ENCODE measurements around the gene FNBP1L. TPM values are rescaled to one million over a fixed set of nuclear protein-coding genes. Genes with fewer than 3 reads are reported as not detected.
A peak's percentile ranks its signal among the peaks of the same experiment; 100 is the strongest.

FNBP1L gene
- total and polyA plus RNA-seq, 9 of the 15 experiments (the other 6 are each of a cell fraction or from before 2014, with no cell fraction given): 1.4 to 6.9 (median 5.9) TPM

DNA sequence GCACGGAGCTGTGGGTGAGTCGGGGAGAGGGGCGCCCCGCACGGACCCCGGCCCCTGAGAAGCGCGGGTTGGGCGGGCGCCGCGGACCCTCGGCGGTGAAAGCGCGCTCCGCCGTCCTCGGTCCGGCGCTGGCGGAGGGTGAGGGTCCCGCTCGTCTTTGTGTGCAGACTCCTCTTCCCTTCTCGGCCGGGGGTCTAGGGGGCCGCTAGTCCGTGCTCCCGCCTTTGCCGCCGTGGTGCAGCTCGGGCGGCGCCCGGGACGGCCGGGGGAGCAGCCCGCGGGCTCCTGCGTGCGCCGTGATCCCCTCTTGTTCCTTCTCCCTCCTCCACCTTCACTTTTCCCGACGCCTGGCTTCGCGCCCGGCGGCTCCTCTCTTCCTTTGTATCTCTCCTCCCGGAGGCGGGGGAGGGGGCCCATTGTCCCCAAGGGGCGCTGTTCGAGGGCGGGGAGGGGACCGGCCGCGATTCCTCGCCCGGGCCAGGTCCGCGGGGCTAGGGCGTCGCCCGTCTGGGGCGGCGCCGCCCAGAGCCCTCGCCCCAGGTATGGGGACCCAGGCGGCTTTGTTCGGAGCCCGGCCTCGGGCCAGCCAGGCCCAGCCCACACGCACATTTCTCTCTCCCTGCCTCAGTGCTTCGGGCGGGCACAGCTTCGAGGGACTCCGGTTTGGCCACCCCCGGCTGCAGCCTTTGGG is 519 bp downstream of the FNBP1L start (continued):
- TF ChIP-seq ZBTB49 (CRISPR knock-in tag; IDR thresholded peaks at IDR 0.05; ENCODE audit: borderline replicate concordance) (no peak), RFX1 (IDR thresholded peaks at IDR 0.05) (no peak), EP300 (IDR thresholded peaks at IDR 0.05; ENCODE audit: low read length) (no peak), ZNF830 (CRISPR knock-in tag; IDR thresholded peaks at IDR 0.05) (no peak), RBM15 (IDR thresholded peaks at IDR 0.05; ENCODE audit: insufficient read depth, low read length) (no peak), ZBED1 (IDR thresholded peaks at IDR 0.05) (0 out of 2 replicates have a peak, but pooled peaks have one; percentile 19), ZNF23 (CRISPR knock-in tag; IDR thresholded peaks at IDR 0.05) (no peak), DACH1 (IDR thresholded peaks at IDR 0.05; ENCODE audit: partially characterized antibody) (no peak), ARID4B (CRISPR knock-in tag; IDR thresholded peaks at IDR 0.05) (0 out of 2 replicates have a peak, but pooled peaks have one; percentile 31), TAF1 (IDR thresholded peaks at IDR 0.05; ENCODE audit: control insufficient read depth, extremely low read depth, insufficient read depth, low read length, severe bottlenecking) (no peak), SP1 (CRISPR knock-in tag; IDR thresholded peaks at IDR 0.05) (peak; percentile 50; the same call in 1 of the 2 replicates), CBX1 (IDR thresholded peaks at IDR 0.05; ENCODE audit: low read depth) (0 out of 2 replicates have a peak, but pooled peaks have one; percentile 7), C11orf30 (IDR thresholded peaks at IDR 0.05; ENCODE audit: low read depth) (no peak), ATF2 (CRISPR knock-in tag; IDR thresholded peaks at IDR 0.05) (no peak), KDM5B (IDR thresholded peaks at IDR 0.05; ENCODE audit: insufficient replicate concordance, low read depth, low read length) (peak; percentile 23), ZNF232 (CRISPR knock-in tag; IDR thresholded peaks at IDR 0.05) (no peak), RBFOX2 (IDR thresholded peaks at IDR 0.05; ENCODE audit: low read depth, low read length) (peak; percentile 61)
